ENCODE results near the gene AXIN1. TPM values are rescaled to one million over a fixed set of nuclear protein-coding genes. Genes with fewer than 3 reads are reported as not detected.

The AXIN1 gene
- polyA plus RNA-seq, 2 of the 4 experiments (the other 2 are of a cell fraction), result 8.7 to 19.3 TPM

DNA sequence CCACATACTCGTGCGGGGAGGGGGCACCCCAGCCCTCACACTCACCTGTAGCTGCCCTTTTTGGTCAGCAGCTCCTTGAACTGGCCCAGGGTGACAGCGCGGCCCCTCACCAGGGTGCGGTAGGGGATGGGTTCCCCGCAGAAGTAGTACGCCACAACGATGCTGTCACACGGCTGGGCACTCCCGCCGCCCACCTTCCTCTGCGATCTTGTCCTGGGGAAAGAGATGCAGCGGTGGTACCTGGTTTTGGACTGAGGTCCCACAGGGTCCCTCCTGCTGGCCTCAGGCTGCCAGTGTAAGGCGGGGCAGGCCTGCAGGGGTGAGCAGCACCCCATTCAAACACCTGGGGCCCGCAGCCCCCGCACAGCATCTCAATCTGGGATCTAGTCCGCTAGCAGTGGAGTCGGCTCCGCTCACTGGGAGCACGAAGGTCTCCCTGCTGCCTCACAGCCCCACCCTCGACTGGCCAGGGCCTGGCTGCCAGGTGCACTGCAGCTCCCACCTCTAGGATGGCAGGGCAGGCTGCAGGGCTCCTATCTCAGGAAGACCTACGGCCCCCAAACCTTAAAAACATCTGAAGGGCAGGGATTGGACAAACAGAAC, 63.0 kb downstream of the AXIN1 start:
- H3K9me3 ChIP-seq, result no peaks in the 10 kb centered on the region
- FAIRE-seq (no peak), DNase-seq (ENCODE audit: low read depth in 1 of 2, low spot score in 1 of 2) (no peak), ATAC-seq (no peak)
- 92% methylated on average over 17 of the region's 22 CpGs for WGBS (ENCODE audit: missing lambda C conversion rate)
- CTCF ChIA-PET, result interaction anchor here (0.7 kb wide), 1 partner anchor 62 kb away, joined by 4 read pairs; no protein-coding TSS in a partner anchor
- H3K4me1 ChIP-seq, result 0 out of 3 replicates have a peak, but pooled peaks cover 2% of the 10 kb centered on the region
- H3K4me3 ChIP-seq, result no peak overlapping the region
- POLR2A ChIA-PET, result no interaction called here
- H3K27ac ChIP-seq, result no peak overlapping the region
- no peak overlapping the region for H3K4me2 ChIP-seq
- no peak for TF ChIP-seq RAD21 (conservative IDR thresholded peaks at IDR 0.05 in 1 of 2, IDR thresholded peaks at IDR 0.05 in 1 of 2)
- no peak for TF ChIP-seq FOSL2 (IDR thresholded peaks at IDR 0.05)
- no peak for TF ChIP-seq FOSL2 (CRISPR knock-in tag; IDR thresholded peaks at IDR 0.05)
- no peak for TF ChIP-seq POLR2A (IDR thresholded peaks at IDR 0.05; ENCODE audit: low read length)
- TF ChIP-seq HOXA7 (CRISPR knock-in tag; IDR thresholded peaks at IDR 0.05), result no peak
- no peak for TF ChIP-seq PHF8 (IDR thresholded peaks at IDR 0.05; ENCODE audit: borderline replicate concordance, low read depth)
- no peak for TF ChIP-seq KDM1A (IDR thresholded peaks at IDR 0.05; ENCODE audit: low read depth)
- no peak for TF ChIP-seq CBX2 (IDR thresholded peaks at IDR 0.05; ENCODE audit: borderline replicate concordance, low read depth)
- TF ChIP-seq CHD2 (IDR thresholded peaks at IDR 0.05; ENCODE audit: low read length, partially characterized antibody), result no peak
- TF ChIP-seq ZFP36 (IDR thresholded peaks at IDR 0.05; ENCODE audit: borderline replicate concordance, partially characterized antibody), result no peak
- no peak for TF ChIP-seq EHMT2 (IDR thresholded peaks at IDR 0.05; ENCODE audit: low read depth)
- TF ChIP-seq JUN (IDR thresholded peaks at IDR 0.05), result no peak
- TF ChIP-seq HOXB5 (CRISPR knock-in tag; IDR thresholded peaks at IDR 0.05), result no peak
- TF ChIP-seq HOXB13 (CRISPR knock-in tag; IDR thresholded peaks at IDR 0.05; ENCODE audit: low read depth), result no peak
- no peak for TF ChIP-seq FOSB (CRISPR knock-in tag; IDR thresholded peaks at IDR 0.05)
- no peak for TF ChIP-seq CBX8 (IDR thresholded peaks at IDR 0.05)
- TF ChIP-seq TFCP2L1 (CRISPR knock-in tag; IDR thresholded peaks at IDR 0.05), result no peak
- TF ChIP-seq JUNB (IDR thresholded peaks at IDR 0.05), result no peak

DNA sequence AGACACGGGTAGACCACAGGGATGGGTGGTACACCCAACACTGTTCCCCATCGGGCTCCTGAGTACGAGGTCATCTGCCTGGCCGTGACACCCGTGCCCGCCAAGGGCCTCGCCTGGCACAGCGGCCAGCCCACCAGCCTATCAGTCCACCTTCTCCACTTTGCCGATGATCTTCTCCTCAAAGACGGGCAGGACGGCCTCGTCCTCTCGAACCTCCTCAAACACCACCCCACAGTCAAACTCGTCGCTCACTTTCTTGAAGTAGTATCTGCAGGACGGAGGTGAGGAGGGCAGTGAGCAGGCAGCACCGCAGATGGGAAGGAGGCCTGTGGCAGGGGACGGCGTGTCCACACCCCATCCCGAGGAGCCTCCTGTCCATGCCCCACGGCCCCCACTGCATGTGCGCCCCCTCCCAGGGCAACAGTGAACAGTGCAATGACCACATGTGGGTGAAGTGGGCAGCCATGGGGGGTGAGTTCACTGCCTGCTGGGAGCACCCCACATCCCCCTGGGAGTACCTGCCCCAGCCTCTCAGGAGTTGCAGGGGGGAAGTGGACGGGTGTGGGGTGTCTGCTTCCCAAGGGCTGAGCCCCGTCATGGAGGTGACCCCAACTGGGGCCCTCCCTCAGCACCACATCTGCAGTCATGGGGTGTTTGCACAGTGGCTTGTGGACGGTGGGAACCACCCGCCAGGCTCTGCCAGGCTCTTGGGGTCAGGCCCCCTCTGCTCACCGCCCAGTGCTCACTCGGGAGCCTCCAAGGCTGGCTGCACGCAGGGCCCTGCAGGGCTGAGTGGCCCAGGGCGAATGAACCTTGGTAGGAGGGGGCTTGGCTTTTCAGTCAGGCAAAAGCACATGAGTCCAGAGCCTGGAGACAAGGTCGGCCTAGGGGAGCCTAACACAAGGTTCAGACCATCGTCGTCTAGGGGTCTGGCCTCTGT, 64.3 kb downstream of the AXIN1 start:
- ChIA-PET POLR2A (no interaction called here), CTCF (interaction anchor here (0.6 to 0.9 kb wide), 2 partner anchors 69 to 184 kb away, joined by 3 to 4 read pairs; no protein-coding TSS in a partner anchor)
- WGBS (ENCODE audit: missing lambda C conversion rate), result 91% methylated on average over 28 of the region's 33 CpGs

More for the DNA sequence above, 64.3 kb downstream of the AXIN1 start:
- no peak for DNase-seq (ENCODE audit: low read depth in 1 of 2, low spot score in 1 of 2)
- H3K9me3 ChIP-seq, result no peaks in the 10 kb centered on the region
- H3K4me1 ChIP-seq, result 0 out of 3 replicates have a peak, but pooled peaks cover 2% of the 10 kb centered on the region
- H3K4me3 ChIP-seq, result no peak overlapping the region
- TF ChIP-seq KDM1A (IDR thresholded peaks at IDR 0.05; ENCODE audit: low read depth) (no peak), FOSL2 (IDR thresholded peaks at IDR 0.05) (no peak), FOSL2 (CRISPR knock-in tag; IDR thresholded peaks at IDR 0.05) (no peak), RNF2 (IDR thresholded peaks at IDR 0.05; ENCODE audit: borderline replicate concordance, low read depth) (no peak), KDM5A (IDR thresholded peaks at IDR 0.05) (no peak), MAFK (IDR thresholded peaks at IDR 0.05; ENCODE audit: partially characterized antibody) (no peak), EHMT2 (IDR thresholded peaks at IDR 0.05; ENCODE audit: low read depth) (no peak), HOXB13 (CRISPR knock-in tag; IDR thresholded peaks at IDR 0.05; ENCODE audit: low read depth) (no peak), ZNF302 (CRISPR knock-in tag; IDR thresholded peaks at IDR 0.05) (no peak), CHD2 (IDR thresholded peaks at IDR 0.05; ENCODE audit: low read length, partially characterized antibody) (no peak), RFX5 (IDR thresholded peaks at IDR 0.05) (no peak)
- TF ChIP-seq, protein P1, sequence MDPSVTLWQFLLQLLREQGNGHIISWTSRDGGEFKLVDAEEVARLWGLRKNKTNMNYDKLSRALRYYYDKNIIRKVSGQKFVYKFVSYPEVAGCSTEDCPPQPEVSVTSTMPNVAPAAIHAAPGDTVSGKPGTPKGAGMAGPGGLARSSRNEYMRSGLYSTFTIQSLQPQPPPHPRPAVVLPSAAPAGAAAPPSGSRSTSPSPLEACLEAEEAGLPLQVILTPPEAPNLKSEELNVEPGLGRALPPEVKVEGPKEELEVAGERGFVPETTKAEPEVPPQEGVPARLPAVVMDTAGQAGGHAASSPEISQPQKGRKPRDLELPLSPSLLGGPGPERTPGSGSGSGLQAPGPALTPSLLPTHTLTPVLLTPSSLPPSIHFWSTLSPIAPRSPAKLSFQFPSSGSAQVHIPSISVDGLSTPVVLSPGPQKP (IDR thresholded peaks at IDR 0.05; ENCODE audit: low read depth, low read length), result no peak
- FAIRE-seq, result no peak
- ATAC-seq, result no peak
- H3K4me2 ChIP-seq, result no peak overlapping the region
- no peak overlapping the region for H3K27ac ChIP-seq
